GM19193 (cell line): Measurements from ENCODE around the gene DSC1.

ENCODE experiments used
- POLR2A ChIP-seq: IDR thresholded peaks from 4 replicates; pipeline ENCODE4 v1.6.1; 2011; ENCODE audit not compliant: insufficient read depth, insufficient read length; ENCODE audit errors: extremely low read depth

The DSC1 gene

DNA sequence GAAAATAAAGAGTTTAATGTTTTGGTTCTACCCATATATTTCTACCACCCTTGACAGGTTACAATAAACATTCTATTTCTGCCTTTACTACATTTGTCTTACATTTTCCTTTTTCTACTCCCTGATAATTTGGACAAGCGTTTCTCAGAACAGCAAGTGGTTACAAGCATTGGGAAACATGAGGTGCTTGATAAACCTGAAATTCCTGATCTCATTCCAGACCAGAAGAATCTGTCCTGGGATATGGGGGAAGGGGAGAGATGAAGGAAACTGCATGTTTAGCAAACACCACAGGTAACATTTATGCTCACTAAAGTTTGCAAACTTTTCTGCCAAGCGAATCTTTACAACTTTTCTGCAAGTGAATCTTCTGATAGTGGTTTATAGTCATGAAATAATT is 28.3 kb upstream of the DSC1 start:
- no peak for TF ChIP-seq POLR2A

DNA sequence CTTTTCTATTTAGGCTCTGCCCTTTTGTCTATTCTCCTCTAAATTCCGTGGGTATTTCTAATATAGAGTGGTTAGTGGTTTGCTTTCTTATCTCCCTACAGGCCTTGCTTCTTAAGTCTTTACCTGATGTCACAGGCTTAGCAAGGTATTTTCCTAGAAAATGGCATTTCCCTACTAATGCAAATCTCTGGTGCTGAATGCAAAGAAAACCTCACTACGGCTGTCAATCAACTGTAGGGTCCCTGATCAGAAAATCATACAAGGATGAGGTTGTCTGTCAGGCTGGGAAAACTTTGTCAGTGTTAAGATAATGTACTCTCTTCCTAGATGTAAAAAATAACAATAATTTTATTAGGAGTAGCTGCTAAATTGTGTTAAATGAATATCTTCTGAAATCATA is 27.1 kb upstream of the DSC1 start:
- no peak for TF ChIP-seq POLR2A

DNA sequence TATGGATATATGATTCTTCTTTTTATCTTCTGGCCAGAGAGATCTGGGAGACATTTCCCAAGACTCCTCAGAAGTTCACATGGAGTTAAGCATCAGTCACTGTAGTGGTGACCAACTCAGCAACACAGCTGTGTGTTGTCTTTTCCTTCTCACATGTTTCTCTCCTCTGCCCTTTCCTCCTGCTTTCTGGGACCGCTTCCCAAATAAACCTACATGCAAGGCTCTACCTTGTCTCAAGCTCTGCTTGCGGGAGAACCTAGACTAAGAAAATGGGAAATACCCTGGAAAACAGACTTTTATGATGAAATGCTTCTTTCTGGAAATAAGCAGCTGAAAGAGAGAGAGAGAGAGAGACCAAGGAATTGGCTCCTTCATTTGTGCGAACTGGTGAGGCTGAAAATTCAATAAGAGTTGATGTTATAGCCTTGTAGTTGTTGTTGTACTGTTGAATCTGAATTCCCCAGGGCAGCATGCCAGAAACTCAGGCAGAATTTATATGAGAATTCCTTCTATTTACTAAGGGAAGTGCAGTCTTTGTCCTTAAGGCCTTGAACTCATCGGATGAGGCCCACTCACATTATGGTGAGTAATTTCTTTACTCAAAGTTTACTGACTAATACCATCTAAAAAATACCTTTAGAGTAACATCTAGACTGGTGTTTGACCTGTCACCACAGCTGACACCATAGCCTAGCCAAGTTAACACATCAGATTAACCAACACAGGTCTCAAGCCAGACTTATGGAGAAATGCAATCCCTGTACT is 22.7 kb upstream of the DSC1 start:
- TF ChIP-seq POLR2A = no peak

DNA sequence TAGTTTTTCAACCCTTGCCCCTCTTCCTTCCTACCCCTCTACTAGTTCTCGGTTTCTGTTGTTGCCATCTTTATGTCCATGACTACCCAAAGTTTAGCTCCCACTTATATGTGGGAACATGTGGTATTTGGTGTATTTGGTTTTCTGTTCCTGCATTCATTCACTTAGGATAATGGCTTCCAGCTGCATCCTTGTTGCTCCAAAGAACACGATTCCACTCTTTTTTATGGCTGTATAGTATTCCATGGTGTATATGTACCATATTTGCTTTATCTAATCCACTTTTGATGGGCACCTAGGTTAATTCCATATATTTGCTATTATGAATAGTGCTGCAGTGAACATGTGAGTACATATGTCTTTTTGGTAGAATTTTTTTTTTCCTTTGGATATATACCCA is 20.6 kb upstream of the DSC1 start:
- no peak for TF ChIP-seq POLR2A

DNA sequence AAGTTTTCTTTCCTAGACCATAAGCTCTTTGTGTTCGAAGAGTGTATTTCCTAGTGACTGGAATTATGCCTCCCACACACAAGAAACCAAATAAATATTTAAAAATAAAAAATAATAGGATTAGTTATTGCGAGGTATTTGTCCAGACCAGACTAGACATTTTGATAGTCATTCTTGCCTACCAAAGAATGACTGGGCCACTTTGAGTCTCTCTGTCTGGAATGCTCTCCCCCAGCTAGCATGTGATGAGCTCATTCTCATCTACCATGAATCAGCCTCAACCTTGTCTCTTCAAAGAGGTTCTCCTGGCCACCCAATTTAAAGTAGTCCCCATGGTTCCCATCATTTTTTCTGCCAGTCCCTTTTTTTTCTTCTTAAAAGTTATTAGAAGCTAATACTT is 13.9 kb upstream of the DSC1 start:
- no peak for TF ChIP-seq POLR2A

DNA sequence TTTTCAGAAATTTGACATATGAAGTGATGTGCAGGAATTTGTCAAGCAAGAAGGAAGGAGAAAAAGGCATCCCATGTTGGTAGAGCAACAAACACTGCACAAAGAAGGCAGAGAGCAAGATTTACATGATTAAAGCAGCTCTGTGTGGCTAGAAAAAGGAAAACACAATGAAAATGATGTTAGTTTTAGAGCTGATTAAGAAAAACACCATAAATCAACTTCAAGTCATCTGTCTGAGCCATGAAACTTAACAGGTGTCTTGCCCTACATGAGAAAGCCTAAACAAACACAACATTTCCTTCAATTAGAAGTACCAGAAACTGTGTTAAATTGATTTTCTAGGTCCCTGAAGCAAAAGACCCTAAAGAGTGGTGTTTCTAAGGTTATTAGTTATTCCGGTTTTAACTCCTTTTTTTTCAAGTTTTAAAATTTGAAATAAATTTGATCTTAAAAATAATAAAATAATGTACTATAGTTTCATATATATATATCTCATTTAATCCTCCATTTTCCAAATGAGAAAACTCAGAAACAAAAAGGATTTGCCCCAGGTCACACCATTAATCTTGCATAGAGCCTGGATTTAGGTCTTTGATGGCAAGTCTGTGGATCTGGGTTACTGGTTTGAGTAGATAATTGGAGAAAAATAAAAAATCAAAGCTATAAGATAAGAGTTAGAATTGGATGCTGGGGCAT is 8.6 kb upstream of the DSC1 start:
- TF ChIP-seq POLR2A = no peak

DNA sequence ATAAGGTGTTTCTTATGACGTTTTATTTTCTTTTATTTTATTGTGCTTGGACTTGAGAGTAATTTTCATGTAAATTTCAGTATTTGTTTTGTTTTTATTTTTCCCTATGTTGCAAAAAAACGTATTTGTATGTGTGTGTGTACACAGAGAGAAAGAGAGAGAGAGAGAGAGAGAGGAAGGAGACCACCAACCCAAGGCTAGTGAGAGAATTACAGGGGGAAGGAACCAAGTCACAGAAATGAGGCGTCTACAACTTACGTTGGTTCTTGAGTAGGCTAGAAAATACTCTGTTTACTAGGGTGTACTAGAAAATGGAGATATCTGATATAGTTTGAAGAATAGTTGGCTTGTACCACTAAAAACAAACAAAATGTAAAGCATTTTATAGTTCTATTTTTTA is 7.7 kb upstream of the DSC1 start:
- TF ChIP-seq POLR2A = no peak

DNA sequence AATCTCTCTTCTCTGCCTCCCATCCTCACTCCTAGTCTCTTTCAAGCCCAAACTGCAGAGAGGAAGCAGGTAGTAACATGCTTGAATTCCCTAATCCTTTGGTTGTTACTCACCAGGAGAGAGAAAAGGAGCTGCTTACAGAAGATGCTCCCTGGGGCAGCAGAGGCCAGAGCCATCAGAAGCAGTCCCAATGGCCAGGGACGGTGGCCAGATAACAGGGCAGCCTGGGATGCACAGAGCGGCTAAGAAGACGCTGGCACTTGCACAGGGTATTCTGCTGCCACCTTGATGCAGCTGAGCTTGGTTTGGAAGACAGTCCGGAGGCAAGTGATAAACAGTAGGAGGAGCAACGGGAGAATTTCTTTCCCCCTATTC is 250 bp downstream of the DSC1 start:
- TF ChIP-seq POLR2A = no peak

DNA sequence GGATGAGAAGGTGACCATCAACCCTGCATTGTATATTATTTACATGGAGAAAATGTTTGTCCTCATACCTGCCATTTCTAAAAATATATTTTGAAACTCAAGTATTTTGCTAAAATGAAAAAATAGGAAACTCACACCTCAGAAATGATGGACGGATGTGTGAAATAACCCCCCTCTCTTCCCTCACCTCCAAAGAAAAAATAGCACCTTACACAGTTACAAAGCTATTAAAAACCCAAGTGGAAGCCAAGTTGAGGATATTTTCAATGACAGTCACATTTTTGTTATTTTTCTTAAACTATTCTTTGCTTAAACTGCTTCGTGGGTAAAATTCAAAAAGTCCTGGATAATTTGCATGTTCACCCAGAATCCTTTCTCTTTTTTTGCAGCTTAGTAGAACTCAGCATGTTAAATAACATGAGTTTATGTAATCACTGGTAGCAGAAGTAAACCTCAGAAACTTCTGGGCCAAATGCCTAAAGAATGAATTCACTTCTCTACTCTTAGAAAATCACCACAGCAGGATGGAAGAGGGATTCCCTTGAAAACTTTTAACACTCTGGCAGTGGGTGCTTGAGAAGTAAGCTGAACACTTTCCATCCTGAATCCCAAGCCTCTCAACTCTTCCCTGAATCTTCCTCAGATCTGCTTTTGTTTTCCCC is 768 bp downstream of the DSC1 start:
- no peak for TF ChIP-seq POLR2A

DNA sequence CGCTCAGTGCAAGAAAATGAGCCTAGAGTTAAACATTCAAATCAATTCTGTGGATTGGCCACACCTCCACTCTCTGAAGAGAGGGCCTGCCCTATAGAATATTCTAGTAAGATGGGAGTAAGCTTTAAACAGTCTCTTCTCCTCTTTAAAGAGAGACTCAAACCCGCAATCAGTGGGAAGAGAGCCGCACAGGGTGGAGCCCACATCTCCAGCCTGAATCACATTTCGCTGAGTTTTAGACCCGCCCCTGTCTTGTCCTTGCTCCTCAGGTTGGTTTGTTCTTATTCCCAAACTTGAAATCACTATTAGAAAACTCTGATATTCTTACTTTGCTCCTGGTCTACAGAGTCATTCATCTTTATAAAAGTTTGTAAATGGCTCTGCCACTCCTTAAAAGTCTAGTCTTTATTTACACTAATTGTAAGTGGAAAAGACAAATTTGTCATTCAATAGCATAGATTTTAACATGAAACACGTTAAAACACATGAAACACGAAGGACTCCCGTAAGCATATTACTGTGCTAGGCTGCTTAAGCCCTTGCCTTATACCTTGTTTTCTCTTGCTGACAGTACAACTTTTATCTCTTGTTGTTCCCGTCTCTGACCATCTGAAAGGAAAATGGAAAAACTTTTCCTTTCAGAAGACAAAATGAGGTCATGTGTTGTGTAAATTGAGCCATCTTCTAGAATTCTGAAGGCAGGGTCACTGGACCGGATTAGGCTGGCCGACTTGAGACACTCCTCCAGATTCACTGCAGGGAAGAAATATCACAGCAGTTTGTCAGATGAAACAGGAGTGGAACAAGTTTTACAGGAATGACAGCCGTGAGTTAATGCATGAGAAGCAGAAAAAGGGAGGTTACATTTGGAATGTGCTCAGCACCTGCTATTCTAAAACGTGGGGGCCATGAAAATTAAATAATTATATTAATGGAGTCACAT is 5.6 kb downstream of the DSC1 start:
- no peak for TF ChIP-seq POLR2A

DNA sequence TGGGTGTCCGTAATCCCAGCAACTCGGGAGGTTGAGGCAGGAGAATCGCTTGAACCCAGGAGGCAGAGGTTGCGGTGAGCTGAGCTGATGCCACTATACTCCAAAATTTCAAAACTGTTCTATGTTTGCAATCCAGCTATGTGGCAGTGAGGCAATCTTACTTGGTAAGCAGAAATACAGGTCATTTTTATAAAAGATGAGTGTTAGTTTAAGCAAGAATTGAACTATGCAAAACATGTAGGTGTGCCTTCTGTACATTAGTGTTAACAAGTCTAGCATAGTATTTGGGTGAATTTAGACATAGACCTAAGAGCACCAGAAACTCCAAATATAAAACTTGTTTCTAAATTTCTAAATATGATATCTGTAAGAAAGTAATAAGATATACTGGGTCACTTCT is 7.2 kb downstream of the DSC1 start:
- TF ChIP-seq POLR2A = no peak

DNA sequence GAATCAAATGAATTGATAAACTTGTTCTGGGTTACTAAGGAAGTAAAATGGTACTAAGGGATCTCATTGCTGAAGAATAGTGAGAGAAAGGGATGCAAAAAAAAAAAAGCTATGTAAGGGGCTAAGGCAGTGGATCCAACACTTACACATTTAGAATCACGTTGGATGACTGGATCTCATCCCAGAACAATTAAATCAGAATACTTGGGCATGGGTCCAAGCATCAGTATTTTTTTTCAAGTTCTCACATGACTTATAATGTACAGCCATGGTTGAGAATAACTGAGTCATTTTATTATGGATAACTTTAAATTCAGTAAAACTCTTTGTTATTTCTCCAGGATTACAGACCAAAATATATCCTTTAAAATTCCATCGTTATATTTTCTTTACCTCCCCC is 8.5 kb downstream of the DSC1 start:
- no peak for TF ChIP-seq POLR2A

DNA sequence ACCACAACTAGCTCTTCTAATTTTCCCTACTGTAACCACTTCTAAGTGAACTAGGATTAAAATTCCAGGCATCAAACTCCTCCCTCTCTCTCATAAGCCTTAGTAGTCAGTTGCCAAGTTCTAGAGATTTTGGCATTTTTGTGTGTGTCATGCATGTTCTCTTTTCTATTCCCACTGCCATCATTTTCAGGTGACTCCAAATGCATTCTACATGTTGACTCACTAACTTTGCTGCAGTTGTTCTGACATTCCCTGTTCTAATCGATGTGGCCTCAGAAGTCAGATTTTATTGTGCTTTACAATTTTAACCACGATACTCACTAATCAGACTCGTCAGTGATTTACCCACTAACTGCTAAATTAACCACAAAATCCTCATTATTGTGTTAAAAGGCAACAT is 13.3 kb downstream of the DSC1 start:
- no peak for TF ChIP-seq POLR2A

DNA sequence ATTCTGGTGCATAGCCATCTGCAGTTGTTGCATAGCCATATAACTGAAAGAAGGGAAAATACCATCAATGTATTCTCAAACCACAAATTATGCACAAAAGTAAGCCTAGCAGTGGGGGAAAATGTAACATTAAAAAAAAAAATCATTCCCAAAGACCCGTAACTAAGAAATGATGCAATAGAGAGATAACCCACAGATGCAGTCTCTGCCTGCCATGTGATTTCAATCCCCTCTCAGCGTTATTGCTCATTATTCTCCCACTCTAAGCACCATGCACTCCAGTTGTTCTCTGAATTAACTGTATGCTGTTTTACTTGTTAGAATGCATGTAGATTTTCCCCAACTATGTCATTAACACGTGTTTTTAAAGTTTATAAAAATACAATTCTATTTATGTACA is 14.1 kb downstream of the DSC1 start:
- TF ChIP-seq POLR2A = no peak

DNA sequence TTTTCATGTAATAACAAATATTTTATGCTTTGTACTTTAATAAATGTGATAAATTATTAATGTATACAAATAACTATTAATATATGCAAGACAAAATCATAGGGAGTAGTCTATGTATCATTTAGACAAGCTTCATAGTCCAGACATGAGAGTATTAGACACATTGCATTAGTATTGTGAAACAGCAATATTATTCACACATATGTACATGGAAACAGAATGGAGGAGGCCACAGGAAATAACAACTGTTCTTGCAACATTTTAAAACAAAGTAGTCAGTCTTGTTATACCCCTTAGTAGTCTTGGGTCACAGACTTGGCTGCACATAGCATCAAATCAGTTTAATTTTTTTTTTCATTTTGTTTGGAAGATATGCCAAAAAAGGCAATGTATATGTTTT is 15.8 kb downstream of the DSC1 start:
- no peak for TF ChIP-seq POLR2A
